Endothelial cell of umbilical vein (primary cell): ENCODE measurements around the gene FOXI2. TPM values are rescaled to one million over a fixed set of nuclear protein-coding genes. Genes with fewer than 3 reads are reported as not detected.

Experiments
- BruUV-seq: library from RNA; stranded (reverse); fragments of 400-500 nt; replicated peaks from 2 replicates; lab custom pipeline; 2021; lab: Mats Ljungman, UMichigan
- CTCF ChIA-PET: fragments of 300-600, 350-600 bp; sonication (Branson Sonifier 250); formaldehyde crosslinking; loops from one replicate; lab custom pipeline; 2021; ENCODE audit warnings: antibody characterized with exemption, inconsistent platforms; lab: Charles Lee
- POLR2A ChIA-PET: fragments of 300-600, 350-600 bp; sonication (Branson Sonifier 250); formaldehyde crosslinking; loops from one replicate; lab custom pipeline; 2021; ENCODE audit warnings: antibody characterized with exemption, inconsistent platforms; lab: Charles Lee
- DNase-seq: peaks from one replicate; pipeline ENCODE4 v3.0.0-alpha.2; 2011; ENCODE audit warnings: low read depth, low spot score
- FAIRE-seq: peaks from 2 replicates; lab custom pipeline; 2011; peaks lifted over from hg19 to GRCh38; lab: Jason Lieb, UNC
- H2AFZ ChIP-seq: 2 replicates; pipeline ENCODE4 v1.6.0; 2012; ENCODE audit warnings: low read depth, low read length, control low read depth, inconsistent platforms
- H3K27ac ChIP-seq: 2 replicates; pipeline ENCODE4 v1.5.1; 2011; ENCODE audit warnings: low read depth, mild to moderate bottlenecking, control low read depth, low read length, moderate library complexity; ENCODE audit not compliant: insufficient read depth
- H3K27me3 ChIP-seq, 2 experiments: 2 replicates each; pipeline versions ENCODE4 v1.6.0 to v1.6.1; 2011; ENCODE audit warnings: low read length in 2 of 2, mixed read lengths in 1 of 2; ENCODE audit not compliant: control insufficient read depth in 2 of 2, insufficient read depth in 2 of 2
- H3K36me3 ChIP-seq, 2 experiments: 2 replicates in 1 of 2; 3 replicates in 1 of 2; pipeline ENCODE4 v1.5.1; 2011; ENCODE audit warnings: low read length in 2 of 2, mild to moderate bottlenecking in 1 of 2, moderate library complexity in 1 of 2; ENCODE audit not compliant: control insufficient read depth in 2 of 2, insufficient read depth in 2 of 2; ENCODE audit errors: extremely low read depth in 1 of 2
- H3K4me1 ChIP-seq: 3 replicates; pipeline ENCODE4 v1.5.1; 2011; ENCODE audit warnings: mild to moderate bottlenecking, low read length; ENCODE audit not compliant: control insufficient read depth, insufficient read depth; ENCODE audit errors: extremely low read depth
- H3K4me2 ChIP-seq: 2 replicates; pipeline ENCODE4 v1.6.1; 2011; ENCODE audit warnings: low read length, control low read depth, mixed read lengths; ENCODE audit not compliant: insufficient read depth
- H3K4me3 ChIP-seq, 3 experiments: fragments of 200-600 bp in 1 of 3; sonication (generic), shearing (Covaris generic) in 1 of 3; replicated peaks in 1 of 3; 2 replicates each; pipeline ENCODE4 v1.5.1; 2011 to 2016; ENCODE audit warnings: control low read depth in 3 of 3, low read length in 3 of 3, mild to moderate bottlenecking in 2 of 3, inconsistent platforms in 1 of 3, low read depth in 1 of 3, moderate library complexity in 1 of 3; ENCODE audit not compliant: insufficient read depth in 1 of 3
- H3K79me2 ChIP-seq: 2 replicates; pipeline ENCODE4 v1.6.0; 2012; ENCODE audit warnings: low read length, inconsistent platforms; ENCODE audit not compliant: control insufficient read depth, insufficient read depth
- H3K9ac ChIP-seq: replicated peaks from 2 replicates; pipeline ENCODE3; 2011; ENCODE audit warnings: low read length, control low read depth; ENCODE audit not compliant: insufficient read depth; ENCODE audit errors: extremely low read depth
- H3K9me1 ChIP-seq: replicated peaks from 3 replicates; pipeline ENCODE4 v1.6.0; 2011; ENCODE audit warnings: mild to moderate bottlenecking, low read length; ENCODE audit not compliant: control insufficient read depth, insufficient read depth; ENCODE audit errors: extremely low read depth
- H3K9me3 ChIP-seq: replicated peaks from 2 replicates; pipeline ENCODE4 v1.5.1; 2012; ENCODE audit warnings: low read length, inconsistent platforms; ENCODE audit not compliant: control insufficient read depth, insufficient read depth
- H4K20me1 ChIP-seq: replicated peaks from 2 replicates; pipeline ENCODE3; 2011; ENCODE audit warnings: mild to moderate bottlenecking, low read length; ENCODE audit not compliant: control insufficient read depth, insufficient read depth; ENCODE audit errors: extremely low read depth
- CTCF ChIP-seq, 2 donors: IDR thresholded peaks; 1 replicate in 1 of 2; 2 replicates in 1 of 2; pipeline ENCODE4 v1.5.1; 2011; ENCODE audit warnings: low read length in 2 of 2, mild to moderate bottlenecking in 2 of 2, moderate library complexity in 2 of 2, control low read depth in 1 of 2, inconsistent platforms in 1 of 2, low read depth in 1 of 2; ENCODE audit not compliant: insufficient read depth in 1 of 2; ENCODE audit errors: extremely low read depth in 1 of 2
- EZH2 ChIP-seq: IDR thresholded peaks from 2 replicates; pipeline ENCODE4 v1.6.1; 2012; ENCODE audit warnings: borderline replicate concordance, low read depth, mild to moderate bottlenecking, moderate library complexity, low read length, inconsistent platforms; ENCODE audit not compliant: severe bottlenecking
- FOS ChIP-seq: IDR thresholded peaks from 2 replicates; pipeline ENCODE4 v1.6.1; 2011; ENCODE audit warnings: mild to moderate bottlenecking, low read length, moderate library complexity, borderline replicate concordance; ENCODE audit not compliant: insufficient read depth
- GATA2 ChIP-seq: IDR thresholded peaks from 2 replicates; pipeline ENCODE4 v1.7.0; 2011; ENCODE audit warnings: low read depth, mild to moderate bottlenecking, moderate library complexity, mixed read lengths, low read length; ENCODE audit not compliant: insufficient read length, insufficient read depth
- JUN ChIP-seq: IDR thresholded peaks from 2 replicates; pipeline ENCODE4 v1.6.1; 2011; ENCODE audit warnings: borderline replicate concordance, low read depth; ENCODE audit not compliant: insufficient read length, insufficient read depth
- MAX ChIP-seq: IDR thresholded peaks from 2 replicates; pipeline ENCODE4 v1.6.1; 2011; ENCODE audit not compliant: insufficient read depth, insufficient read length
- MYC ChIP-seq: IDR thresholded peaks from one replicate; pipeline ENCODE4 v1.6.1; 2011; ENCODE audit warnings: mild to moderate bottlenecking, low read depth, low read length
- POLR2A ChIP-seq: IDR thresholded peaks from 2 replicates; pipeline ENCODE4 v1.6.1; 2012; ENCODE audit warnings: low read depth, mild to moderate bottlenecking, control low read depth, low read length
- POLR2AphosphoS5 ChIP-seq: IDR thresholded peaks from 2 replicates; pipeline ENCODE4 v1.6.1; 2012; ENCODE audit warnings: low read depth, mild to moderate bottlenecking, control low read depth, low read length, moderate library complexity; ENCODE audit not compliant: insufficient read depth
- dilution Hi-C: fragments of 300-500 bp; cut with MboI; formaldehyde crosslinking; loops from one replicate; pipeline ENCODE4 v1.15.0; 2019; ENCODE audit warnings: low sequenced_read_pairs; ENCODE audit not compliant: extremely low pct_ligation_motif_present
- intact Hi-C: fragments of 100-400 bp; cut with micrococcal nuclease; formaldehyde crosslinking; loops from one replicate; pipeline ENCODE4 v1.10.0; 2022
- polyA plus RNA-seq, 4 experiments: library from polyadenylated mRNA; depleted of rRNA in 3 of 4; stranded (reverse) in 3 of 4; unstranded in 1 of 4; fragments of >200 nt; gene quantifications; 2 replicates each; pipeline versions ENCODE4 v1.2.1 to v1.2.3, GENCODE V29; 2011 to 2012; ENCODE audit warnings: missing spikeins in 1 of 4
- total RNA-seq: library from RNA; stranded (reverse); gene quantifications from 2 replicates; pipeline ENCODE4 v1.2.3, GENCODE V29; 2021

The FOXI2 gene
- total and polyA plus RNA-seq, 2 donors (not counting 3 experiments of a cell fraction or from before 2014, with no cell fraction given) = not detected

GRCh38 chr10:127702271-127702670 is 34.7 kb upstream of the FOXI2 start:
- DNase-seq (no peak), FAIRE-seq (no peak)
- no peak overlapping the region for H3K9ac ChIP-seq
- intact Hi-C loops = no loop called here
- H2AFZ ChIP-seq = no peak overlapping the region
- dilution Hi-C loops = no loop called here
- TF ChIP-seq FOS = no peak
- TF ChIP-seq POLR2A = no peak
- TF ChIP-seq JUN = no peak
- TF ChIP-seq MYC = no peak
- TF ChIP-seq POLR2AphosphoS5 = no peak
- no peak for TF ChIP-seq EZH2
- TF ChIP-seq CTCF (IDR thresholded peaks at IDR 0.05; ENCODE audit: extremely low read depth in 1 of 2, insufficient read depth in 1 of 2, low read depth in 1 of 2, low read length in 2 of 2) = no peak
- no peak for TF ChIP-seq GATA2
- no peak for TF ChIP-seq MAX
- no peaks in the 10 kb centered on the region for H3K36me3 ChIP-seq
- POLR2A ChIA-PET = no interaction called here
- no peaks in the 10 kb centered on the region for H3K4me1 ChIP-seq
- no peaks in the 10 kb centered on the region for H4K20me1 ChIP-seq
- no peaks in the 10 kb centered on the region for H3K27me3 ChIP-seq
- no TSS peak for BruUV-seq
- H3K4me3 ChIP-seq = no peak overlapping the region
- H3K4me2 ChIP-seq = no peak overlapping the region
- CTCF ChIA-PET = no interaction called here
- no peak overlapping the region for H3K27ac ChIP-seq
- no peaks in the 10 kb centered on the region for H3K9me1 ChIP-seq
- no peaks in the 10 kb centered on the region for H3K9me3 ChIP-seq
- no peaks in the 10 kb centered on the region for H3K79me2 ChIP-seq
